OCI-LY1 (cell line): ENCODE results near the gene TNFRSF11A.

Experiments
- EZH2 ChIP-seq: fragments of 200-600 bp; sonication (generic), shearing (Covaris generic); IDR thresholded peaks from 2 replicates; pipeline ENCODE4 v1.8.0; 2017; ENCODE audit warnings: borderline replicate concordance, mixed run types, mild to moderate bottlenecking, antibody characterized with exemption, low read length, moderate library complexity, mixed read lengths
- TF ChIP-seq, protein P1 (sequence below): fragments of 200-600 bp; sonication (generic), shearing (Covaris generic); IDR thresholded peaks from 2 replicates; pipeline ENCODE4 v1.5.1; 2017; ENCODE audit warnings: mild to moderate bottlenecking, antibody characterized with exemption, low read length, moderate library complexity, mixed read lengths

DNA sequence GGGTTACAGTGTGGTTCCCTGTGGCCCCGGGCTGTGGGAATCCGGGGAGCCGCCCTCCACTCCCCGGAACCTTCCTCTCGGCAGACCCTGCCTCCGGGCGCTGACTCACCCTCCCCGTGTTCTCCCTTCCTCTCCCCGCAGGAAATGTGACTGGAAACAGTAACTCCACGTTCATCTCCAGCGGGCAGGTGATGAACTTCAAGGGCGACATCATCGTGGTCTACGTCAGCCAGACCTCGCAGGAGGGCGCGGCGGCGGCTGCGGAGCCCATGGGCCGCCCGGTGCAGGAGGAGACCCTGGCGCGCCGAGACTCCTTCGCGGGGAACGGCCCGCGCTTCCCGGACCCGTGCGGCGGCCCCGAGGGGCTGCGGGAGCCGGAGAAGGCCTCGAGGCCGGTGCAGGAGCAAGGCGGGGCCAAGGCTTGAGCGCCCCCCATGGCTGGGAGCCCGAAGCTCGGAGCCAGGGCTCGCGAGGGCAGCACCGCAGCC is 59.5 kb downstream of the TNFRSF11A start:
- no peak for TF ChIP-seq EZH2
- TF ChIP-seq, protein P1, sequence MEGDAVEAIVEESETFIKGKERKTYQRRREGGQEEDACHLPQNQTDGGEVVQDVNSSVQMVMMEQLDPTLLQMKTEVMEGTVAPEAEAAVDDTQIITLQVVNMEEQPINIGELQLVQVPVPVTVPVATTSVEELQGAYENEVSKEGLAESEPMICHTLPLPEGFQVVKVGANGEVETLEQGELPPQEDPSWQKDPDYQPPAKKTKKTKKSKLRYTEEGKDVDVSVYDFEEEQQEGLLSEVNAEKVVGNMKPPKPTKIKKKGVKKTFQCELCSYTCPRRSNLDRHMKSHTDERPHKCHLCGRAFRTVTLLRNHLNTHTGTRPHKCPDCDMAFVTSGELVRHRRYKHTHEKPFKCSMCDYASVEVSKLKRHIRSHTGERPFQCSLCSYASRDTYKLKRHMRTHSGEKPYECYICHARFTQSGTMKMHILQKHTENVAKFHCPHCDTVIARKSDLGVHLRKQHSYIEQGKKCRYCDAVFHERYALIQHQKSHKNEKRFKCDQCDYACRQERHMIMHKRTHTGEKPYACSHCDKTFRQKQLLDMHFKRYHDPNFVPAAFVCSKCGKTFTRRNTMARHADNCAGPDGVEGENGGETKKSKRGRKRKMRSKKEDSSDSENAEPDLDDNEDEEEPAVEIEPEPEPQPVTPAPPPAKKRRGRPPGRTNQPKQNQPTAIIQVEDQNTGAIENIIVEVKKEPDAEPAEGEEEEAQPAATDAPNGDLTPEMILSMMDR, result no peak
